Effector memory CD4-positive, alpha-beta T cell (primary cell): ENCODE data around the gene CYP2J2.

Experiments
- DNase-seq, 3 donors: peaks; one replicate each; pipeline ENCODE4 v3.0.0-alpha.2; 2020
- H3K27ac ChIP-seq: 2 replicates; pipeline ENCODE4 v1.7.0; 2013; ENCODE audit warnings: mild to moderate bottlenecking, low read length, moderate library complexity; ENCODE audit not compliant: insufficient read depth, poor library complexity, severe bottlenecking
- H3K27me3 ChIP-seq: replicated peaks from 2 replicates; pipeline ENCODE4 v1.7.0; 2013; ENCODE audit warnings: mild to moderate bottlenecking, low read length; ENCODE audit not compliant: insufficient read depth, control insufficient read depth, poor library complexity, severe bottlenecking
- H3K36me3 ChIP-seq: 2 replicates; pipeline ENCODE4 v1.7.0; 2013; ENCODE audit warnings: mild to moderate bottlenecking, low read length, moderate library complexity; ENCODE audit not compliant: control insufficient read depth, insufficient read depth
- H3K4me1 ChIP-seq: 2 replicates; pipeline ENCODE4 v1.7.0; 2013; ENCODE audit warnings: low read length, mild to moderate bottlenecking; ENCODE audit not compliant: control insufficient read depth, insufficient read depth, poor library complexity, severe bottlenecking
- H3K4me3 ChIP-seq: 2 replicates; pipeline ENCODE4 v1.7.0; 2013; ENCODE audit warnings: low read length, low read depth, mild to moderate bottlenecking; ENCODE audit not compliant: insufficient read depth, poor library complexity, severe bottlenecking
- H3K9me3 ChIP-seq: 2 replicates; pipeline ENCODE4 v1.7.0; 2013; ENCODE audit warnings: mild to moderate bottlenecking, low read length, moderate library complexity; ENCODE audit not compliant: control insufficient read depth

The CYP2J2 gene

DNA sequence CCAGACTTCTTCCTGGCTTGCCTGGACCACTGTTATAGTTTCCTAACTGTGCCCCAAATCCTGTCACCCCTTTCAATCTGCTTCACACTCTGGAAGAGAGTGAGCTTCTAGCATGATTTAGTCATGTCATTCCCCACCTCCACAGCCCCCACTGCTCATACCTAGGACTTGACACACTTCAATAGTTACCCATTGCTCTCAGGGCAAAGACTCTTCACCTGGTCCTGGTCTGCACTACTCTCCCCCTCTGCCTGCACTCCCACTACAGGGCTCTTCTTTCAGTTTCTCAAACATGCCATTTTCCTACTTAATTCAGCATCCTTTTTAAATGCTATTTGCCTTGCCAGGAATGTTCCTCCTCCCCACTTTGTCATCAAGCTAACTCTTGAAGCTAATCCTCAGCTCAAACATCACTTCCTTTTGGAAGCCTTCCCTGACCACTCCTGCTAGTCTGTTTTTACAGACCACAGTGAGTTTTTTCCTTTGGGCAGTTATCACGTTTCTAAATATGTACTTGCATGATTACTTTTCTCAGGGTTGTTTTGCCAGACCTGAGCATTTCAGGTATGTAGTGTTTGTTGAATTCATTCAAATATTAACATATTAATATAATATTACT, 24.7 kb downstream of the CYP2J2 start:
- Histone ChIP-seq H3K27me3 (no peaks in the 10 kb centered on the region), H3K27ac (no peak overlapping the region), H3K4me1 (no peaks in the 10 kb centered on the region), H3K36me3 (no peaks in the 10 kb centered on the region), H3K9me3 (no peaks in the 10 kb centered on the region), H3K4me3 (no peak overlapping the region)
- no peak for DNase-seq

- no peak for DNase-seq
- Histone ChIP-seq H3K4me3 (no peak overlapping the region), H3K36me3 (no peaks in the 10 kb centered on the region), H3K4me1 (no peaks in the 10 kb centered on the region), H3K27ac (no peak overlapping the region), H3K27me3 (no peaks in the 10 kb centered on the region), H3K9me3 (no peaks in the 10 kb centered on the region)
Observed at GRCh38 chr1:59900640-59901039, 25.9 kb downstream of the CYP2J2 start.

- H3K4me3 ChIP-seq, result no peak overlapping the region
- no peak for DNase-seq
- no peaks in the 10 kb centered on the region for H3K36me3 ChIP-seq
- no peak overlapping the region for H3K27ac ChIP-seq
- H3K27me3 ChIP-seq, result no peaks in the 10 kb centered on the region
- H3K4me1 ChIP-seq, result no peaks in the 10 kb centered on the region
- no peaks in the 10 kb centered on the region for H3K9me3 ChIP-seq
Observed at GRCh38 chr1:59898927-59899326, 27.6 kb downstream of the CYP2J2 start.

DNA sequence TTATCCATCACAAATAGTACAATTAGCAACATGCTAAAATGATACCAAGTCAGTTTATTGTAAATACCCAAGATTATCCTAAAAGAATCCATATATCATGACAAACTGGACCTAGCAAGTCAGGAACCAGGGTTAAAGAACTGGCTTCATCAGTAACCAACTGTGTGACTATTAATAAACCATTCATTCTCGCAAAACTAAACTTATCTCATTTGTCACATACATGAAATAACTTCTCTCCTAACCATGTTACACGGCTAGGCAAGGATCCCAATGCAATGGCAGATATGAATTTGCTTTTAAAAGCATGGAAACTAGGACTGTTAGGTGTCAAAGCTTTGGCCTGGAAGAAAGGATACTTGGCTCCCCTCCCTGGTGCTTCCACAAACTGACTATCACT, 29.4 kb downstream of the CYP2J2 start:
- Histone ChIP-seq H3K9me3 (no peaks in the 10 kb centered on the region), H3K27ac (no peak overlapping the region), H3K4me3 (no peak overlapping the region), H3K4me1 (no peaks in the 10 kb centered on the region), H3K36me3 (no peaks in the 10 kb centered on the region), H3K27me3 (no peaks in the 10 kb centered on the region)
- DNase-seq, result no peak

DNA sequence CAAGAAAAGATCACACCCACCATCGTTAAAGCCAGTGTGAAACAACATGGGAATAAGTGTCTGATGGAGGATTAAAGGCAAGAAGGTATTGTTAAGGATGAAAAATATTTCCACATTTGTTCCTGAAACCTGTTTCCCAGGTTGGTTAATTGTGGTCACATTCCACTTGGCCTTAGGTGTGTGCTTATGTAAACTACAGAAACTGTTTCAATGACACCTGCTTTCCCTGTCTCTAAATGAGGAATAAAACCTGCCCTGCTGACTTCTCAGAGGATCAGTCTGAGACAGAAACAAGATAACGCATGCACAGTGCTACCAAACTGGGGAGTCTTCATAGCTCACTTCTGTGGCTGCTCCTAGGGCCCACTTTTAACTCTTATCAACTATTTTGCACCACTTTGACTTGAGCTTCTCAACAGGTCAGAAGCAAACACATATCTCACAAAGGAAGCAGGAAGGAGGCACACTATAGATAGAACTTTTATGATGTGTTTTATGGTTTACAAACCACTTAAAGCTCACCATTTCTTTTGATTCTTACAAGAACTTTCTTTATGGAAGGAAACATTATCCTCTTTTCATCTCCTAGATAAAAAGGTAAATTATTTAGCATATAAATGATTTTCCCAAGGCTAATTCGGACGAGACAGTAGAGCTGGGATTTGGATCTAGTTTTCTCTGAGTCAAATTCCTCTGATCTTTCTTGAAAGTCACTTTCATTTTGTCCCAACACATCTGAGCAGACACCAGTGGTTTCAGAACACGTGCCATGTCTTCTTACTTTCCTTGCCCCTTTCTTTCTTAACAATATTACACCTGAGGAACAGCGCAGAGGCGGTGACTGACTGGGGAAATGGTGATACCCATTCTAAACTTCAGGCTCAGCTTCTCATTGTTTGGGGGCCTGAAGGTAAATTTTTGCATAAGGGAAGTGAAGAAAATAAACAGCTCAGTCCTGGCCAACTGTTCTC, 33.4 kb downstream of the CYP2J2 start:
- no peak for DNase-seq
- Histone ChIP-seq H3K4me3 (no peak overlapping the region), H3K36me3 (no peaks in the 10 kb centered on the region), H3K27ac (no peak overlapping the region), H3K4me1 (no peaks in the 10 kb centered on the region), H3K9me3 (no peaks in the 10 kb centered on the region), H3K27me3 (no peaks in the 10 kb centered on the region)

DNA sequence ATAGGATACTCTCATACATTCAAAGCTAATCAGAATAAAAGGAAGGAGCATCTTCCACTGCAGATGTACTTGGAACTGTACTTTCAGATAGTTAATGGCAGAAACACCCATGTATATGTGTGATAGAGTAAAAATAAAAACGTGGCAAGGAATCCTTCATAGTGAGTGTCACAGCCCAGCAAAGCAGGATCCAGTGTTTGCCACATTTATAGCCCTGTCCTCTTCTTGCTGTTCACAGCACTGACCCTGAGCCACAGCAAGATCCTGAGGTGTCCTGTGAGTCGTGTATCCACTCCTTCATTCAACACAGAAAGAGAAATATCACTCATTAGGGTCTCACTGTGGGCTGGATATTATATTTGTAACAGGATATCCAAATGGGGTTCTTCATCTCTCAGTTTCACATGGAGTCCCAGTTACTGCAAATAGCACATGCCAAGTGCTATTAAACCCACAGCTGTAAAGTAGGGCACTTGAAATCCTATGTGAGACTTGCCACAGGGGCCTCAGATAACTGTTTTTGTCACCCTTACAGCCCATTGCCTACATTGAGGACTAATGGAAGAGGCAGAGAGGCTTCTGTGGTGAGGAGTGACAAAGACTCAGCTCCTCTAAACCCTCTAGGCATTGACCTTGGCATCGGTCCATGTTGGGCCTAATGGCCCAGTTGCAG, 41.3 kb downstream of the CYP2J2 start:
- Histone ChIP-seq H3K27ac (no peak overlapping the region), H3K36me3 (no peaks in the 10 kb centered on the region), H3K9me3 (no peaks in the 10 kb centered on the region), H3K4me3 (no peak overlapping the region), H3K4me1 (no peaks in the 10 kb centered on the region), H3K27me3 (no peaks in the 10 kb centered on the region)
- no peak for DNase-seq

DNA sequence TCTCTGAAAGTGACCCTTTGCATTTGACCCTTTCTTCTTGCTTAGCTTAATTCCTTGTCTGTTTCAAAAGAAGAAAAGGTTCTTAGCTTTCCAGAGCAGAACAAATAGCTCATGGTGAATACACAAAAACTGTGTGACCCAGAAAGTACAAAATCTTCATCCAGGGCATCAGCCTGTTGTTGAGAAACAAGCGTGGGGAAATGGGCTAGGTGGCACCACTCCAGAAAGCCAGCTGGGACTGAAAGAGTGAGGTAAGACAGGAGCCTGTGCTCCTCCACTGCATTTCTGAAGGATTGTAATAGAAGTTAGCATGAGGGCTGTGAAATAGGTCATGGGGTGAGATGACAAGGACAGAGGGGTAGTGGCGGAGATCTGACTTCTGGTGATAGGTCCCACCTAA, 45.8 kb downstream of the CYP2J2 start:
- H3K4me1 ChIP-seq, result no peaks in the 10 kb centered on the region
- H3K36me3 ChIP-seq, result no peaks in the 10 kb centered on the region
- no peak overlapping the region for H3K27ac ChIP-seq
- DNase-seq, result no peak
- H3K9me3 ChIP-seq, result no peaks in the 10 kb centered on the region
- no peak overlapping the region for H3K4me3 ChIP-seq
- H3K27me3 ChIP-seq, result no peaks in the 10 kb centered on the region

- no peak overlapping the region for H3K4me3 ChIP-seq
- H3K27me3 ChIP-seq, result no peaks in the 10 kb centered on the region
- H3K36me3 ChIP-seq, result no peaks in the 10 kb centered on the region
- no peak for DNase-seq
- no peaks in the 10 kb centered on the region for H3K9me3 ChIP-seq
- H3K4me1 ChIP-seq, result no peaks in the 10 kb centered on the region
- no peak overlapping the region for H3K27ac ChIP-seq
Observed at GRCh38 chr1:59879996-59880505, 46.5 kb downstream of the CYP2J2 start.

- no peak for DNase-seq
- H3K9me3 ChIP-seq, result no peaks in the 10 kb centered on the region
- H3K4me1 ChIP-seq, result no peaks in the 10 kb centered on the region
- no peak overlapping the region for H3K4me3 ChIP-seq
- H3K27me3 ChIP-seq, result no peaks in the 10 kb centered on the region
- H3K27ac ChIP-seq, result no peak overlapping the region
- no peaks in the 10 kb centered on the region for H3K36me3 ChIP-seq
Observed at GRCh38 chr1:59879574-59879973, 47.0 kb downstream of the CYP2J2 start.

DNA sequence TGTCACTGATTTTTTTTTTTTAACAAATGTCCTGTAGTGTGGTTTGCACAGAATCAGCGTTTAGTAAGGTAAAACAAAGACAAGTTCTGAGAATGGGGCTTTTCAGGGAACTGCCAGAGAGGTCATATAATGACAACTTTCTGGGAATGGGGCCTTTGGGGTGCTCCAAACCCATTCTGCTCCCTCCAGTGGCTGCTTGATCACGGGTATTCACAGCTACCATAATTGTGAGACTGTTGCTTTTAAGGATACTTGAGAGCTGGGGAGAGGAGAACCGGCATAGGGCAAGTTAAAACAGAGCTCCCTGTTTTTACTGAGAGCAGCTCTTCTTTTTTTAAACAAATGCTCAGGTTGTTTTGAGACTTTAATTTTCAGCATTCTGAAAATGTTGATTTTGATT, 48.2 kb downstream of the CYP2J2 start:
- no peak overlapping the region for H3K27ac ChIP-seq
- no peaks in the 10 kb centered on the region for H3K36me3 ChIP-seq
- no peaks in the 10 kb centered on the region for H3K9me3 ChIP-seq
- no peaks in the 10 kb centered on the region for H3K27me3 ChIP-seq
- no peak overlapping the region for H3K4me3 ChIP-seq
- no peaks in the 10 kb centered on the region for H3K4me1 ChIP-seq
- DNase-seq, result no peak
